Fibroblast of skin of right biceps (primary cell): Measurements from ENCODE around the gene IKZF2.

Experiments
- DNase-seq: peaks from one replicate; pipeline ENCODE4 v3.0.0-alpha.2; 2013

IKZF2 gene

DNA sequence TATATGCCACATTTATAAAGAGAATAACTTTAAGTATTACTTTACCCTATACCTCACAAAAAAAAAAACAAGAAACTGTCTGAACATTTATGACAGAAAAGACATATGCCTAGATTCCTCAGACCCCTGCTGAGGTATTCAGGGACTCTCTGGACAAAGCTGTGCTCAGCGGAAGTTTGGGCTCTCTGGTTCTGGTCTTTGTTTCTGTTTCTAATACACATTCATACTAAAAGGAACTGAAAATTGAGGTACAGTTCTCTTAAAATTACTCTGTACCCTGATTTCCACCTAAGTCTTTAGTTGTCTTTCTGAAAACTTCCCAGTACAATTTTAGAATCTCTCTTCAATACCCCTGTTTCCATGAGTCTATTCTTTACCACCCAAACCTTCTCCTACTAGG lies 160.3 kb downstream of the IKZF2 start:
- no peak for DNase-seq

- no peak for DNase-seq
Observed at GRCh38 chr2:212990697-212991096, 160.7 kb downstream of the IKZF2 start.

- no peak for DNase-seq
Observed at GRCh38 chr2:212987492-212987891, 163.9 kb downstream of the IKZF2 start.

- DNase-seq: no peak
Observed at GRCh38 chr2:212984129-212984528, 167.3 kb downstream of the IKZF2 start.

DNA sequence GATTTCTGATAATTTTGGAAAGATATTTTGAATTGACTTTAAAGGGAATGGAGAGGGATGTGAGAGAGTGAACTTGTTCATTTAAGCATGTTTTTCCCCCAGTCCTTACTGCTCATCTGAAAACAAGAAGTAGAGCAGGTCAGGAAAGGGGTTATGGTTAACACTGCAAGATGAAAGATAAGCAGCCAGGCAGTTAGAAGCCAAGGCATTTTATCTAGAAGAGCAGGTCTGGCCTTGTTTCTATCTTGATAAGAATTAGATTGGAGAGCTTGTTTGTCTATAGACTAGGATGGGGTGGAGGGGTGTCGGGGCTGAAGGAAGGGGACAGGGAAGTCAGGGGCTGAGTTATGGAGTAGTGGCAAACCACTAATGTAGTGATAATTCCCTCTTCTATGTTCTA lies 171.6 kb downstream of the IKZF2 start:
- DNase-seq: no peak

GRCh38 chr2:212979046-212979612 lies 172.3 kb downstream of the IKZF2 start:
- DNase-seq: no peak

DNA sequence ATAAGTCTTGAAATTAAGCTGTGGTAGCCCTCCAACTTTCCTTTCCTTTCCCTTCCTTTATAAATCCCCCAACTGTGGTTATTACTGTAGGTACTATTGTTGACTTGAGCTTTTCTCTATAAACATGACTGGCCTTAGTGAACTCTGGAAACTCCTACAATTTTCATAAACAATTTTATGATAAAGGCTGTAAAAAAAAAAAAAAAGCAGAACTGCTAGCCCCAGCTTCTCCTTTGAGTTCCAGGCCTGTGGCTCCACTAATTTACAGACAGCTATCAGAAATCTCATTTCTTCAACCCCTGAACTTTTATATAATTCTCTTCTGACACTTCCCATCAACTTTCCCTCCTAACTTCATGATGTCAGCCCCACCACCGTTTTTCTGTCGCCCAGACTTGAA lies 174.3 kb downstream of the IKZF2 start:
- no peak for DNase-seq

- no peak for DNase-seq
Observed at GRCh38 chr2:212975333-212975732, 176.1 kb downstream of the IKZF2 start.

DNA sequence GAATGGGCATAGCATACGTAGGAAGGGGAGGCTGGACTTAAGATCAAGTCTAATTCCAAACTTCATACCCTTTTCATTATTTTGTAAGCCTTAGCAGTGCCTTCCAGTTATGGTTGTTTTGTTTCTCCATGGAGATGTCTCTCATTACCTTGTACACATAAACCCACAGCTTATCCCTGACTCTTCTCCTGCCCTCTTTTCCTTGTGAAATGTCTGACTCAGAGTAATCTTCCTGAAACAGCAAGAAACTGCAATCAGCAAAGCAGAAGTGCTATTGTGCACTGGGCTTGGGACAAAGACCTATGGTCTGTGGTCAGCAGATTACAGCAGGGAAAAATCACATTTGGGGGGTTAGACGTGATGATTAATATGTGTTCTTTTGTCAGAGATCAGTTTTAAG lies 176.7 kb downstream of the IKZF2 start:
- DNase-seq: peak; percentile 38

DNA sequence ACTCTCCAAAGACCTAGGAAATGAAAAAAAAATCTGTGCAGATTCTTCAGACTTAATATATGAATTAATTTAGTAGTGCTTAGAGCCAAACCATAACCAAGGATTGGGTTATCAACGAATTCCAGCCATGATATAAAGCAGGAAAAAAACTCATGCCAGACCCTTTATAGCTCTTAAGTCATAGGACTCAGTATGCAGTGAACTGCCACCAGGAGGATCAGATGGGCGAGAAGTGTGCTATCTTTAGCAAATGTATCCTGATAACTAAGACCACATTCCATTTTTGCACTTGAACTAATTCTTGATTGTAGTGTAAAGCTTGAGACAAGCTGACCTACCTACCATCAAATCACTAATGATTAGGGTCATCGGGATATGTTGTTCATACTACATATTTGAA lies 178.1 kb downstream of the IKZF2 start:
- no peak for DNase-seq

DNA sequence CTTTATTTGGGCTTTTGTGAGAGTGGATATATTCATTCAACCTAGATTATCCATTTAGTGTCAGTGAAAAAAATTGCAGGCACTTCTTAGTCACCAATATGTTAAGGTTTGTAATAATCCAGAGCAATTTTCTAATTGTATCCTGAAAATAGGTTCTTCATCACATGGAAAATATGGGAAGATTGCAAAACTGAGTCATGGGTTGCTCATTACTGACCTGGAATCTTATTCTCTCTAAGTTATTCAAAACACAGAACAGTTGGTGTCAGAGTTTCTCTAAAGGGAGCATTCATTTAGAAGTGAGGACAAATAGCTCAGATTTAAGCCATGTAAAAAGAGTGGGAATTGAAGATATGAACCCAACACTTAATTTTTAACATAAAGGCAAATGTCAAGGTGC lies 181.3 kb downstream of the IKZF2 start:
- peak; percentile 60 for DNase-seq

DNA sequence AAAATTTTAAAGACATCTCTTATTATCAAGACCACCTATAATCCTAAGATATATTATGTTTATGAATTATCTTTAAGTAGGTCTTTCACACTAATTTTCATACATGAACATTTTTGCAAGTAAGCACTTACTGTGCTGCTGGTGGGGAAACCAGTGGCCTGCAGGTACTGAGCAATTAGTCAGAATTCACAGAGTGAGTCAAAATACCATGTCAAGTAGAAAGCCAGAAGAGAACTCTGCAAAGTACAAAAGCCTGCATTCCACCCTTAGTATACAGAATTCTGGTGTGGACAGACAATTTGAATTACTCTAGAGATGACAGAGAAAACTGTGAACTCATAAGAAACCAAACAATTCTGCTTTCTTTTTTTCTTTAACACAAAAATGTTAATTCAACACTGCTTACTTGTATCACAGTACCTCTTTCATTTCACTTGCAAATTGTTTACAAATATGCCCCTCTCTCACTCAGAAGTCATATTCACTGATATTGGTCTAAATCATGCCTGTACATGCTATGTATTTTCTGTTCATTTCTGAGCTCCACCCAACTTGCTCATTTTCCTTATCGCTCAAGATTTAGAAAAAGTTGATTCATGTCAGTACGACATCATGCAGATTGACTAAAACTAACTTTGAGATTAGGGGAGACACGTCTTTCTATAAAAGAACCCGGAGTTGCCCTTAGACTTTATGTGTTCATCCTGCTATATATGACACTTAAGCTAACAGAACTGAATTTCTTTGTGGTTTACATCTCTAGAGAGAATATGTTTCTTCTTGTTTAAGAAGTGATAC lies 182.9 kb downstream of the IKZF2 start:
- peak; percentile 10 for DNase-seq

GRCh38 chr2:212966884-212967283 lies 184.5 kb downstream of the IKZF2 start:
- DNase-seq: no peak

GRCh38 chr2:212962691-212963090 lies 188.7 kb downstream of the IKZF2 start:
- no peak for DNase-seq

- no peak for DNase-seq
Observed at GRCh38 chr2:212961255-212961654, 190.2 kb downstream of the IKZF2 start.

- no peak for DNase-seq
Observed at GRCh38 chr2:212960336-212960735, 191.1 kb downstream of the IKZF2 start.

- DNase-seq: no peak
Observed at GRCh38 chr2:212959471-212960117, 191.8 kb downstream of the IKZF2 start.

DNA sequence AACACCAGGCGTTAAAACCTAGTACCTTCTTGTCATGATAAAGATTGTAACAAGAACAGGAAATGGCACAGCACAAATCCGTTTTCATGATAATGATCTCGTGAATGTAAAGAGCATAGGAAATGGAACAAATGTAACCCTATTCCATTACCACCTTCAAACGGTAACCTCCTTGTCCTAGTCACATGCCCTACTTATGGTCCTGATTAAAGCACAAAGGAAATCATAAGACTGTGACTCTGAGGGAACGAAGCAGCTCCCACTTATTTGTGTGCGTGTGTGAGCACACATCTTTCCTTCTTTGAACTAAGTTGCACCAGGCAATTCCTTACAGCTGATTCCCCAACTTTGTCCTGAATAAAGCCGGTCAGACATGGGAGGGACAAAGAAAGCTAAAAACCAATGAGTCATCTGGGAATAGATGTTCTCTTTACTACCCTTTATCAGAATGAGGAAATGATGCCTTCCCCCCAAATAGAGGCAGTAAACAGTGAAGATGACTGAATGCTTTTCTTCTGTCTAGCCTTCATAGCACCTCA lies 192.6 kb downstream of the IKZF2 start:
- DNase-seq: peak; percentile 30

DNA sequence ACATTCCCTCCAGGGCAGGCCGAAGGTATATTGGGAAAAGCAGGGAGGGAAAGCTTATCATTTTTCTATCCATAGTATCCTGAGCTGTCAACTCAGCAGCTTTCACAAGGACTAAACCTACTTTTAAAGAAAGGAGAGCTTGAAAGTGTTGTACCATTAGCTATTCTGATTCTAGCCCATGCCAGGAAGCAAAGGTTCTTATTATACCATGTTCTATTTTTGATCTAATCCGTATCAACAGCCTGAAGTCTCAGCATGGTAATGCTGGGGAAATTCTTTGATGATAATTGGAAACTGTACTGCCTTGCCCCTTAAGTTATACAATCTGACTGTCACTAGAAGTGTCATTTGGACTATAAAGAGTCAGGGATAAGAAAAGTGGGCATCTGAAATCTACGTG lies 193.3 kb downstream of the IKZF2 start:
- no peak for DNase-seq

DNA sequence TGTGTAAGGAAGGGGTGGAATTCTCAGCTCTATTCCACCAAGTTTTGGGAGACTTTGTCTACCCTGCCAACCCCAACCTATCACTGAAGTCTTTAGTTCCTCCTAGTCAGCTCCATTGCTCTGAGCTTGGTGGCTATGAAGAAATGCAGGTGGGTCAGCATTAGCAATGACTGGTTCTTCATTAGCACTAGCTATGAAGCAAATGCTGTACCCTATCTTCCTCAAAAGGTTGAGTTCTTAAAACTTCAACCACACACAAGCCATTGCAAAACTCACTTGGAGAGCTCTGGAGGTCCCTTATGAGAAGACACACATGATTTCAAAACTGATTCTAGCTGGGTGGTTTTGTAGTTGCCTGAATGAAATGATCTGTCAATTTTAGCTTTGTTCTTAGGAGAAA lies 193.8 kb downstream of the IKZF2 start:
- DNase-seq: no peak

DNA sequence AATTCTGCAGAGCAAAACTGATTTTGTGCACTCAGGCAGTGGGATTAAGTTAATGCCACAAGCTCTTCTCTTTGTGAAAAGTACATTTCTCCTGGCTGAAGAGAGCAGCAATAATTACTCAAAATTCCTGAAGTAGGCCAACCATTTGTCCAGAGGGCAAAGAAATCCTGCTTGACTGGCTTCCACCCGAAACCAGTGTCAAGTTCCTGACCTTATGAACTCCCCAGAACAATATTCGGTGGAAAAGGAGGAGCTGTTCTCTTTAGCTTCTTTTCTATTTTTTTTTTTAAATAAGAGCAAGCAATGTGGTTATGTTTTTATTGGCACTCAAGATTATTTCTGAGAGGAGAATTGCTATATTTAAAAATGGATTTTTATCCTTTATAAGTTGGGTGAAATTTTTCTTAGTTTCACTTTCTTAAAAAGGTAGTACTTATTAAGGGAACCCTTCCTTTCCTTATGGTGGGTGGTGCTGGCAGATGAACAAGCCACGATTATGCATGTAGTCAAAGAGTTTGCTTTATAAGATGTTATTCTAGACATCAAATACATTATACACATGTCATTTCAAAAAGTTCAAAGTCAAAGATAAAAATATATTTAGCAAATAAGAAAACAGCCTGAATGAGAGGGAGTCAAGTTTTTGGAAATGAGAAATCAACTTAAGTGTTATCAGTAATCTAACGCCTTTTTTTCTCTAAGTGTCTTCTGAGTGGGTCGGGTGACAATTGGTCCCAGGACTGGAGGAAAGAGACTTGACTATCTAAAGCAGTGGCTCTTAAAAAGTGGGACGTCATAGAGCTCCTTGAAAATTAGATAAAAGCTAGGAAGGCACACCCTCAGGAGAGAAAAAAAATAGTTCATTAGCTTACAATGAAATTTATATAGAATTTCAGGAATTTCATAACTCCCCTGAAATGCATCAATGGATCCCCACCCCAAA lies 194.5 kb downstream of the IKZF2 start:
- DNase-seq: no peak

DNA sequence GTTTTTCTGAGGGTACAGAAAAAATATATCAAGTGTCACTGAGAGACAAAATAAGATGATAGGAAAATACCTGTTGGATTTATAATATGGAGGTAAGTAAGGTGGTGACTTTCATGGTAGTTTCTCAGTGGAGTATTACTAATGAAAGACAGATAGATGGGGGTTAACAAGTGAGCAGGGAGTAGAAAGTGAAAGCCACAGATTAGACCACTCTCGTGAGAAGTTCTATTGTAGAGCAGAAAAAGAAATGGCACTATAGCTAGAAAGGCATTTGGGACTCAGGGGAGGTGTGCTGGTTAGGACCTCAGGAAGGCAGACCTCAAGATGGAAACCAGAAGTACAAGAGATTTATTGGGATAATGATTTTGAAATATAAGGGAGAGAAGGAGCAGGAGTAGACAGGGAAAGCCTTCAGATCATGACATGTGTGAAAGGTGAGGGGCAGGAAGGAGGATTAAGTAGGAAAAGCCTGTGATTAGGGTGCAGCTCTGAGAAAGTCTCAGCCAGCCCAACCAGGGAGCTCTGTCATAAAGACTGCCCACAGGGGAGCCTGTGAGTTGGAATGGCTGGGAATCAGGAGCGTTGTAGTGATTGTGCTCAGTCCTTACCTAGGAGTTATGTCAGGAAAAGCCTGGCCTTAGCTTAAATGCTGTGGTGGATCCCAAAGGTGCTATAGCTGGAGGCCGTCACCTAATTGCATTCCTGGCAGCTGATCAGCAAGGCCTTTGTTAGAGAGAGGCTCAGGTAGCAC lies 198.1 kb downstream of the IKZF2 start:
- DNase-seq: no peak
